ENCODE measurements around the gene TRIM40.
"Not testable (repeated sequence)": the region's sequence is repeated elsewhere in the genome, so short reads cannot be mapped to it uniquely, and the experiment has no call there.

The TRIM40 gene

GRCh38 chr6:30163090-30163917, 27.4 kb downstream of the TRIM40 start, which contains the start of gene TRIM15:
TSS of gene TRIM15 (plus strand) at chr6:30163546. CDS start at chr6:30163685, 139 bp downstream.
- DNase-seq (peak; percentile 45 to 73), ATAC-seq (peak; percentile 86)
- Mint-ChIP-seq H3K27me3 (peaks cover 28% of the 10 kb centered on the region), H3K4me1 (peaks cover 51% of the 10 kb centered on the region), H3K4me3 (peak within 1 kb of the TSS; percentile 55 to 59), H3K27ac (peak within 1 kb of the TSS in 1 of 2 donors; percentile 54), H3K9me3 (no peaks in the 10 kb centered on the region)

GRCh38 chr6:30163918-30164654, 28.1 kb downstream of the TRIM40 start:
- Mint-ChIP-seq H3K27ac (no peak overlapping the region), H3K9me3 (no peaks in the 10 kb centered on the region), H3K4me3 (peak overlapping the region in 1 of 2 donors; percentile 55)

GRCh38 chr6:30164714-30165113, 28.8 kb downstream of the TRIM40 start:
- Mint-ChIP-seq H3K4me3 (no peak overlapping the region), H3K27ac (no peak overlapping the region), H3K27me3 (peaks cover 32% of the 10 kb centered on the region), H3K9me3 (no peaks in the 10 kb centered on the region), H3K4me1 (peaks cover 51% of the 10 kb centered on the region)
- DNase-seq (no peak), ATAC-seq (no peak)

More at GRCh38 chr6:30163918-30164654, 28.1 kb downstream of the TRIM40 start:
- H3K27me3 Mint-ChIP-seq: peaks cover 28% of the 10 kb centered on the region
- ATAC-seq (no peak), DNase-seq (no peak)
- H3K4me1 Mint-ChIP-seq: peaks cover 51% of the 10 kb centered on the region

- peaks cover 37% of the 10 kb centered on the region for H3K27me3 Mint-ChIP-seq
- not testable (repeated sequence) for H3K4me3 Mint-ChIP-seq, ATAC-seq, H3K9me3 Mint-ChIP-seq, H3K27ac Mint-ChIP-seq, DNase-seq
- H3K4me1 Mint-ChIP-seq: peaks cover 54% of the 10 kb centered on the region
These were observed 29.3 kb downstream of the TRIM40 start for GRCh38 chr6:30165238-30165637.

GRCh38 chr6:30167101-30167500, 31.2 kb downstream of the TRIM40 start:
- DNase-seq: peak; percentile 27 to 49
- ATAC-seq: peak; percentile 74
- H3K4me1 Mint-ChIP-seq: peaks cover 59% of the 10 kb centered on the region
- peaks cover 56% of the 10 kb centered on the region for H3K27me3 Mint-ChIP-seq
- H3K9me3 Mint-ChIP-seq: no peaks in the 10 kb centered on the region
- no peak overlapping the region for H3K27ac Mint-ChIP-seq
- peak overlapping the region in 1 of 2 donors; percentile 40 for H3K4me3 Mint-ChIP-seq

- DNase-seq: no peak
- ATAC-seq: no peak
- peaks cover 72% of the 10 kb centered on the region for H3K27me3 Mint-ChIP-seq
- H3K27ac Mint-ChIP-seq: no peak overlapping the region
- no peak overlapping the region for H3K4me3 Mint-ChIP-seq
- H3K9me3 Mint-ChIP-seq: no peaks in the 10 kb centered on the region
- H3K4me1 Mint-ChIP-seq: peaks cover 43% of the 10 kb centered on the region
These were observed 32.8 kb downstream of the TRIM40 start for GRCh38 chr6:30168741-30169140.

GRCh38 chr6:30169658-30170614, 34.0 kb downstream of the TRIM40 start:
- H3K27me3 Mint-ChIP-seq: peaks cover 71% of the 10 kb centered on the region
- H3K27ac Mint-ChIP-seq: no peak overlapping the region
- DNase-seq: peak in 1 of 2 donors; percentile 32
- peaks cover 40% of the 10 kb centered on the region for H3K4me1 Mint-ChIP-seq
- ATAC-seq: peak; percentile 83
- no peaks in the 10 kb centered on the region for H3K9me3 Mint-ChIP-seq
- H3K4me3 Mint-ChIP-seq: no peak overlapping the region

GRCh38 chr6:30171677-30172471, 35.9 kb downstream of the TRIM40 start:
- Mint-ChIP-seq H3K4me3 (peak overlapping the region; percentile 61 to 76), H3K27me3 (peaks cover 87% of the 10 kb centered on the region), H3K9me3 (no peaks in the 10 kb centered on the region), H3K4me1 (peaks cover 42% of the 10 kb centered on the region), H3K27ac (no peak overlapping the region)
- DNase-seq (no peak), ATAC-seq (peak; percentile 26)

GRCh38 chr6:30172681-30173080, 36.7 kb downstream of the TRIM40 start:
- ATAC-seq: no peak
- H3K4me3 Mint-ChIP-seq: no peak overlapping the region
- H3K27me3 Mint-ChIP-seq: peaks cover 95% of the 10 kb centered on the region
- H3K9me3 Mint-ChIP-seq: no peaks in the 10 kb centered on the region
- H3K27ac Mint-ChIP-seq: no peak overlapping the region
- H3K4me1 Mint-ChIP-seq: peaks cover 34% of the 10 kb centered on the region
- no peak for DNase-seq

- ATAC-seq: no peak
- H3K9me3 Mint-ChIP-seq: peaks cover under 1 to 4% of the 10 kb centered on the region in 2 donors
- H3K27ac Mint-ChIP-seq: no peak overlapping the region
- no peak for DNase-seq
- H3K4me1 Mint-ChIP-seq: peaks cover 14% of the 10 kb centered on the region
- H3K4me3 Mint-ChIP-seq: no peak overlapping the region
- peaks cover 84% of the 10 kb centered on the region for H3K27me3 Mint-ChIP-seq
These were observed 39.8 kb downstream of the TRIM40 start for GRCh38 chr6:30175765-30176164.

GRCh38 chr6:30178837-30179236, 42.9 kb downstream of the TRIM40 start:
- ATAC-seq (no peak), DNase-seq (no peak)
- Mint-ChIP-seq H3K4me3 (no peak overlapping the region), H3K9me3 (peaks cover 4 to 9% of the 10 kb centered on the region in 2 donors), H3K27ac (no peak overlapping the region), H3K27me3 (peaks cover 53% of the 10 kb centered on the region), H3K4me1 (peaks cover 7% of the 10 kb centered on the region)

GRCh38 chr6:30180145-30180544, 44.2 kb downstream of the TRIM40 start:
- Mint-ChIP-seq H3K4me3 (no peak overlapping the region), H3K9me3 (peaks cover 4 to 9% of the 10 kb centered on the region in 2 donors), H3K4me1 (peaks cover 7% of the 10 kb centered on the region), H3K27ac (no peak overlapping the region), H3K27me3 (peaks cover 46% of the 10 kb centered on the region)
- DNase-seq (no peak), ATAC-seq (no peak)

- H3K9me3 Mint-ChIP-seq: peaks cover 3 to 9% of the 10 kb centered on the region in 2 donors
- H3K4me1 Mint-ChIP-seq: no peaks in the 10 kb centered on the region
- no peak overlapping the region for H3K27ac Mint-ChIP-seq
- H3K27me3 Mint-ChIP-seq: peaks cover 3% of the 10 kb centered on the region
- DNase-seq (no peak), ATAC-seq (no peak)
- H3K4me3 Mint-ChIP-seq: no peak overlapping the region
These were observed 48.6 kb downstream of the TRIM40 start for GRCh38 chr6:30184417-30185031.
